HepG2 (cell line): ENCODE data around the gene GABRR2. TPM values are rescaled to one million over a fixed set of nuclear protein-coding genes. Genes with fewer than 3 reads are reported as not detected.

Source experiments
- ATAC-seq: fragments of 200-7000 bp; cut with Tn5 transposase; 3 replicates; pipeline ENCODE4 v1.9.1; 2020; ENCODE audit warnings: mild to moderate bottlenecking, moderate library complexity
- BruUV-seq: library from RNA; stranded (reverse); fragments of 400-500 nt; replicated peaks from 2 replicates; lab custom pipeline; 2021; lab: Mats Ljungman, UMichigan
- CTCF ChIA-PET: fragments of 300-600 bp; formaldehyde crosslinking; extraction: SDS; loops from one replicate; lab custom pipeline; 2021; ENCODE audit warnings: low total read pairs, inconsistent platforms, low intra/inter-chr PET ratio; lab: Yijun Ruan, JAX
- POLR2A ChIA-PET: fragments of 350-600 bp; sonication (Branson Sonifier 250); formaldehyde crosslinking; loops from one replicate; lab custom pipeline; 2020; ENCODE audit warnings: antibody characterized with exemption, inconsistent platforms; lab: Yijun Ruan, JAX
- DNase-seq: peaks from one replicate; pipeline ENCODE4 v3.0.0-alpha.2; 2015; ENCODE audit warnings: low spot score
- FAIRE-seq: peaks from 3 replicates; lab custom pipeline; 2011; peaks lifted over from hg19 to GRCh38; lab: Jason Lieb, UNC
- H2AFZ ChIP-seq: one replicate; pipeline ENCODE4 v1.6.1; 2011; ENCODE audit warnings: low read length, inconsistent platforms
- H3K27ac ChIP-seq: fragments of 300-600 bp; 3 replicates; pipeline ENCODE4 v1.8.0; 2011; ENCODE audit warnings: mixed run types, mild to moderate bottlenecking, mixed read lengths, low read length, inconsistent platforms; ENCODE audit not compliant: insufficient read depth; ENCODE audit errors: extremely low read length
- H3K27me3 ChIP-seq, 2 experiments: fragments of 200-600 bp in 1 of 2; 2 replicates in 1 of 2; 3 replicates in 1 of 2; pipeline versions ENCODE4 v1.6.0 to v1.8.0; 2011; ENCODE audit warnings: low read length in 2 of 2, mild to moderate bottlenecking in 2 of 2, moderate library complexity in 2 of 2, inconsistent platforms in 1 of 2; ENCODE audit not compliant: insufficient read depth in 2 of 2, control insufficient read depth in 1 of 2
- H3K36me3 ChIP-seq, 2 experiments: fragments of 200-600 bp in 1 of 2; replicated peaks in 1 of 2; 2 replicates in 1 of 2; 3 replicates in 1 of 2; pipeline versions ENCODE4 v1.5.1 to v1.8.0; 2011; ENCODE audit warnings: low read length in 2 of 2, inconsistent platforms in 1 of 2; ENCODE audit not compliant: insufficient read depth in 2 of 2, control insufficient read depth in 1 of 2
- H3K4me1 ChIP-seq: 2 replicates; pipeline ENCODE4 v1.5.1; 2012; ENCODE audit warnings: low read length, inconsistent platforms; ENCODE audit not compliant: insufficient read depth
- H3K4me2 ChIP-seq: 2 replicates; pipeline ENCODE4 v1.6.0; 2011; ENCODE audit warnings: low read depth, low read length, inconsistent platforms
- H3K4me3 ChIP-seq, 3 experiments: fragments of 200-600 bp in 1 of 3; sonication (generic), shearing (Covaris generic) in 1 of 3; replicated peaks in 1 of 3; 2 replicates each; pipeline ENCODE4 v1.5.1; 2011 to 2016; ENCODE audit warnings: low read length in 3 of 3, inconsistent platforms in 2 of 3, low read depth in 2 of 3, mild to moderate bottlenecking in 2 of 3, control low read depth in 1 of 3, mixed read lengths in 1 of 3; ENCODE audit not compliant: insufficient read depth in 1 of 3
- H3K79me2 ChIP-seq: one replicate; pipeline ENCODE4 v1.6.1; 2011; ENCODE audit warnings: low read length, inconsistent platforms; ENCODE audit not compliant: insufficient read depth
- H3K9ac ChIP-seq: 2 replicates; pipeline ENCODE4 v1.6.0; 2011; ENCODE audit warnings: mild to moderate bottlenecking, low read depth, low read length, inconsistent platforms; ENCODE audit not compliant: insufficient read depth
- H3K9me3 ChIP-seq: 2 replicates; pipeline ENCODE4 v1.5.1; 2012; ENCODE audit warnings: mild to moderate bottlenecking, low read length
- H4K20me1 ChIP-seq: 2 replicates; pipeline ENCODE4 v1.6.0; 2011; ENCODE audit warnings: inconsistent platforms, mild to moderate bottlenecking, low read length, moderate library complexity; ENCODE audit not compliant: insufficient read depth
- AGO1 ChIP-seq: fragments of 200-400 bp; formaldehyde crosslinking; IDR thresholded peaks from 2 replicates; pipeline ENCODE4 v1.6.1; 2017; ENCODE audit warnings: mild to moderate bottlenecking, low read depth, low read length, moderate library complexity; ENCODE audit not compliant: poor library complexity, severe bottlenecking
- ATF3 ChIP-seq: sonication (generic); formaldehyde crosslinking; IDR thresholded peaks from 2 replicates; pipeline ENCODE4 v1.4.0; 2020; ENCODE audit warnings: missing genetic modification reagents
- DDIT3 ChIP-seq: sonication (generic); formaldehyde crosslinking; IDR thresholded peaks from 2 replicates; pipeline ENCODE4 v1.4.0; 2020; ENCODE audit warnings: mild to moderate bottlenecking, missing genetic modification reagents
- GATA4 ChIP-seq: sonication (generic); IDR thresholded peaks from 2 replicates; pipeline ENCODE4 v1.6.1; 2016; ENCODE audit warnings: antibody characterized with exemption, low read depth, borderline replicate concordance
- ZNF10 ChIP-seq: sonication (generic); formaldehyde crosslinking; IDR thresholded peaks from 2 replicates; pipeline ENCODE4 v1.4.0; 2020; ENCODE audit warnings: mild to moderate bottlenecking, low read depth, missing genetic modification reagents, borderline replicate concordance
- ZNF24 ChIP-seq: fragments of 450-650 bp; IDR thresholded peaks from 2 replicates; pipeline ENCODE4 v1.6.1; 2017; ENCODE audit warnings: antibody characterized with exemption, mild to moderate bottlenecking
- ZNF263 ChIP-seq: sonication (generic); formaldehyde crosslinking; IDR thresholded peaks from 2 replicates; pipeline ENCODE4 v1.4.0; 2020; ENCODE audit warnings: missing genetic modification reagents
- ZNF850 ChIP-seq: sonication (generic); formaldehyde crosslinking; conservative IDR thresholded peaks from 2 replicates; pipeline ENCODE4 v1.9.0; 2021; ENCODE audit warnings: mild to moderate bottlenecking, missing genetic modification reagents
- WGBS: methylation state at CpG from one replicate; pipeline ENCODE4 v1.1.6; 2017; ENCODE audit warnings: low lambda C conversion rate; 5-methylcytosine and 5-hydroxymethylcytosine counted together
- in situ Hi-C: cut with HindIII; loops from 2 replicates; pipeline ENCODE4 v1.10.0; 2017; ENCODE audit warnings: low pct_unique_long_range_greater_than_20kb; ENCODE audit not compliant: extremely low pct_ligation_motif_present
- intact Hi-C: fragments of 100-400 bp; cut with micrococcal nuclease; formaldehyde crosslinking; loops from one replicate; pipeline ENCODE4 v1.10.0; 2022; ENCODE audit not compliant: unreplicated experiment
- polyA plus RNA-seq, 8 experiments: library from polyadenylated mRNA; depleted of rRNA in 3 of 8; stranded (reverse) in 7 of 8; unstranded in 1 of 8; fragments of >200 nt; fragmentation: Illumina TruSeq in 4 of 8; extraction: Trizol in 4 of 8; gene quantifications; 2 replicates each; pipeline versions ENCODE4 v1.2.1 to v1.2.3, GENCODE V29; 2011 to 2016; ENCODE audit warnings: low read depth in 4 of 8, missing spikeins in 1 of 8, mixed read lengths in 1 of 8; ENCODE audit not compliant: insufficient read depth in 1 of 8
- total RNA-seq, 5 experiments: library from RNA; depleted of rRNA; stranded (reverse); fragments of >200 nt; fragmentation: Illumina TruSeq; extraction: Trizol; gene quantifications; 2 replicates each; pipeline ENCODE4 v1.2.3, GENCODE V29; 2016; ENCODE audit warnings: low read depth in 1 of 5
- TF ChIP-seq, protein P1 (sequence below), 2 experiments: fragments of 450-650 bp in 1 of 2; sonication (generic) in 1 of 2; formaldehyde crosslinking in 1 of 2; IDR thresholded peaks; 2 replicates each; pipeline versions ENCODE4 v1.6.1 to v1.8.0; 2016 to 2022; ENCODE audit warnings: antibody characterized with exemption in 1 of 2, mild to moderate bottlenecking in 1 of 2, missing genetic modification reagents in 1 of 2

GABRR2 gene
- total and polyA plus RNA-seq, 2 of the 13 experiments (the other 11 are each of a cell fraction or from before 2014, with no cell fraction given), result 0.13 TPM; not detected in 1

DNA sequence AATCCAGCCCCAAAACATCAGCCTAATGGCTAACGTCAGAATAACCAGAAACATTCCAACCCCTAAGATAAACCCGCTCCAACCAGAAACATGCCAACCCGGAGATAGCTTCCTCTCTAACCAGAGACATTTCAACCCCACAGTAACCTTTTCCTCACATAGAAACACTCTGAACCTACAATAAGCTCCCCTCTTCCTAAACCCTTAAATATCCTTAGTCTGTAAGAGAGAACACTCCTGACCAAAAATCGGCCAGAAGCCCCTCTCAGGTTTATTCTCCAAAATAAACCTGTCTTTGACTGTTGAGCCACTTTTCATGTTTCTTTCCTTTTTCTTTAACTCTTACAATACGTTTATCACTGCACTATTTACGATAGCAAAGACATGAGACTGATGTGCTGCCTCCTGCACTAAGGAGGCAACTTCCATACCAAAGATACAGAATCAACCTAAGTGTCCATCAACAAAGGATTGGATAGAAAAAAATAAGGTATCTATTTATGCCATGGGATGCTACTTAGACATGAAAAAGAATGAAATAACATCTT is 5.0 kb upstream of the GABRR2 start:
- 78% methylated on average over 6 of the region's 6 CpGs for WGBS
- H3K27ac ChIP-seq, result no peak overlapping the region

GRCh38 chr6:89317067-89317466 is 2.0 kb upstream of the GABRR2 start:
- BruUV-seq, result no TSS peak
- H4K20me1 ChIP-seq, result no peaks in the 10 kb centered on the region
- no peak overlapping the region for H3K4me2 ChIP-seq
- peaks cover 13% of the 10 kb centered on the region for H3K4me1 ChIP-seq
- in situ Hi-C loops (no loop called here), intact Hi-C loops (no loop called here)
- no peak overlapping the region for H3K9ac ChIP-seq
- H3K27me3 ChIP-seq, result no peaks in the 10 kb centered on the region
- H3K4me3 ChIP-seq, result no peak overlapping the region
- H3K79me2 ChIP-seq, result no peaks in the 10 kb centered on the region
- H3K36me3 ChIP-seq, result no peaks in the 10 kb centered on the region
- no peak overlapping the region for H2AFZ ChIP-seq
- DNase-seq, result no peak
- ChIA-PET POLR2A (no interaction called here), CTCF (no interaction called here)
- no peak overlapping the region for H3K27ac ChIP-seq
- no peak for FAIRE-seq
- no peak for ATAC-seq
- H3K9me3 ChIP-seq, result 0 out of 2 replicates have a peak, but pooled peaks cover 5% of the 10 kb centered on the region
- TF ChIP-seq ZNF263 (CRISPR knock-in tag), result no peak
- TF ChIP-seq ATF3 (CRISPR knock-in tag), result no peak
- no peak for TF ChIP-seq GATA4
- TF ChIP-seq AGO1, result no peak
- no peak for TF ChIP-seq DDIT3 (CRISPR knock-in tag)
- TF ChIP-seq, protein P1, sequence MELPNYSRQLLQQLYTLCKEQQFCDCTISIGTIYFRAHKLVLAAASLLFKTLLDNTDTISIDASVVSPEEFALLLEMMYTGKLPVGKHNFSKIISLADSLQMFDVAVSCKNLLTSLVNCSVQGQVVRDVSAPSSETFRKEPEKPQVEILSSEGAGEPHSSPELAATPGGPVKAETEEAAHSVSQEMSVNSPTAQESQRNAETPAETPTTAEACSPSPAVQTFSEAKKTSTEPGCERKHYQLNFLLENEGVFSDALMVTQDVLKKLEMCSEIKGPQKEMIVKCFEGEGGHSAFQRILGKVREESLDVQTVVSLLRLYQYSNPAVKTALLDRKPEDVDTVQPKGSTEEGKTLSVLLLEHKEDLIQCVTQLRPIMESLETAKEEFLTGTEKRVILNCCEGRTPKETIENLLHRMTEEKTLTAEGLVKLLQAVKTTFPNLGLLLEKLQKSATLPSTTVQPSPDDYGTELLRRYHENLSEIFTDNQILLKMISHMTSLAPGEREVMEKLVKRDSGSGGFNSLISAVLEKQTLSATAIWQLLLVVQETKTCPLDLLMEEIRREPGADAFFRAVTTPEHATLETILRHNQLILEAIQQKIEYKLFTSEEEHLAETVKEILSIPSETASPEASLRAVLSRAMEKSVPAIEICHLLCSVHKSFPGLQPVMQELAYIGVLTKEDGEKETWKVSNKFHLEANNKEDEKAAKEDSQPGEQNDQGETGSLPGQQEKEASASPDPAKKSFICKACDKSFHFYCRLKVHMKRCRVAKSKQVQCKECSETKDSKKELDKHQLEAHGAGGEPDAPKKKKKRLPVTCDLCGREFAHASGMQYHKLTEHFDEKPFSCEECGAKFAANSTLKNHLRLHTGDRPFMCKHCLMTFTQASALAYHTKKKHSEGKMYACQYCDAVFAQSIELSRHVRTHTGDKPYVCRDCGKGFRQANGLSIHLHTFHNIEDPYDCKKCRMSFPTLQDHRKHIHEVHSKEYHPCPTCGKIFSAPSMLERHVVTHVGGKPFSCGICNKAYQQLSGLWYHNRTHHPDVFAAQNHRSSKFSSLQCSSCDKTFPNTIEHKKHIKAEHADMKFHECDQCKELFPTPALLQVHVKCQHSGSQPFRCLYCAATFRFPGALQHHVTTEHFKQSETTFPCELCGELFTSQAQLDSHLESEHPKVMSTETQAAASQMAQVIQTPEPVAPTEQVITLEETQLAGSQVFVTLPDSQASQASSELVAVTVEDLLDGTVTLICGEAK (IDR thresholded peaks at IDR 0.05), result no peak
- TF ChIP-seq, protein P1 (CRISPR knock-in tag; IDR thresholded peaks at IDR 0.05), result no peak
- no peak for TF ChIP-seq ZNF10

More for the DNA sequence above, 5.0 kb upstream of the GABRR2 start:
- peak; percentile 91; the same call in 1 of the 2 replicates for TF ChIP-seq ZNF850 (CRISPR knock-in tag)
- no peak for TF ChIP-seq ZNF24
- Histone ChIP-seq H4K20me1 (no peaks in the 10 kb centered on the region), H3K4me3 (no peak overlapping the region), H3K4me2 (no peak overlapping the region), H3K27me3 (no peaks in the 10 kb centered on the region), H3K9me3 (0 out of 2 replicates have a peak, but pooled peaks cover 5% of the 10 kb centered on the region), H2AFZ (no peak overlapping the region), H3K9ac (no peak overlapping the region), H3K79me2 (no peaks in the 10 kb centered on the region), H3K36me3 (no peaks in the 10 kb centered on the region), H3K4me1 (peaks cover 37% of the 10 kb centered on the region)
- CTCF ChIA-PET, result no interaction called here
- FAIRE-seq (no peak), DNase-seq (no peak), ATAC-seq (no peak)
- in situ Hi-C loops, result no loop called here
- POLR2A ChIA-PET, result no interaction called here
- BruUV-seq, result no TSS peak
- intact Hi-C loops, result no loop called here
